ENCODE data around the gene SLC4A5.

SLC4A5 gene

GRCh38 chr2:74374509-74375205 lies 31.4 kb upstream of the SLC4A5 start:
- H3K79me2 ChIP-seq: peaks cover 66% of the 10 kb centered on the region
- TF ChIP-seq CTCF (IDR thresholded peaks at IDR 0.05): no peak
- H3K36me3 ChIP-seq (ENCODE audit: control insufficient read depth, insufficient read depth, low read length): no peaks in the 10 kb centered on the region
- no peaks in the 10 kb centered on the region for H3K9me3 ChIP-seq (ENCODE audit: control insufficient read depth, low read length)
- peak overlapping the region; percentile 76 for H3K4me2 ChIP-seq (ENCODE audit: low read length)
- H2AFZ ChIP-seq: peak overlapping the region; percentile 40
- no peaks in the 10 kb centered on the region for H3K27me3 ChIP-seq (ENCODE audit: control insufficient read depth, insufficient read depth, low read length)
- H3K4me1 ChIP-seq: peaks cover 35% of the 10 kb centered on the region
- no peak overlapping the region for H3K9ac ChIP-seq
- H3K4me3 ChIP-seq (ENCODE audit: low read depth, low read length): peak overlapping the region; percentile 54
- H3K27ac ChIP-seq: peak overlapping the region; percentile 59

GRCh38 chr2:74373985-74374384 lies 30.8 kb upstream of the SLC4A5 start:
- H3K4me1 ChIP-seq: peaks cover 29% of the 10 kb centered on the region
- no peak for TF ChIP-seq CTCF (IDR thresholded peaks at IDR 0.05)
- no peak overlapping the region for H3K9ac ChIP-seq
- H3K36me3 ChIP-seq (ENCODE audit: control insufficient read depth, insufficient read depth, low read length): no peaks in the 10 kb centered on the region
- H2AFZ ChIP-seq: peak overlapping the region; percentile 40
- H3K27ac ChIP-seq: peak overlapping the region; percentile 59
- peak overlapping the region; percentile 76 for H3K4me2 ChIP-seq (ENCODE audit: low read length)
- H3K27me3 ChIP-seq (ENCODE audit: control insufficient read depth, insufficient read depth, low read length): no peaks in the 10 kb centered on the region
- peaks cover 59% of the 10 kb centered on the region for H3K79me2 ChIP-seq
- peak overlapping the region; percentile 54 for H3K4me3 ChIP-seq (ENCODE audit: low read depth, low read length)
- no peaks in the 10 kb centered on the region for H3K9me3 ChIP-seq (ENCODE audit: control insufficient read depth, low read length)

DNA sequence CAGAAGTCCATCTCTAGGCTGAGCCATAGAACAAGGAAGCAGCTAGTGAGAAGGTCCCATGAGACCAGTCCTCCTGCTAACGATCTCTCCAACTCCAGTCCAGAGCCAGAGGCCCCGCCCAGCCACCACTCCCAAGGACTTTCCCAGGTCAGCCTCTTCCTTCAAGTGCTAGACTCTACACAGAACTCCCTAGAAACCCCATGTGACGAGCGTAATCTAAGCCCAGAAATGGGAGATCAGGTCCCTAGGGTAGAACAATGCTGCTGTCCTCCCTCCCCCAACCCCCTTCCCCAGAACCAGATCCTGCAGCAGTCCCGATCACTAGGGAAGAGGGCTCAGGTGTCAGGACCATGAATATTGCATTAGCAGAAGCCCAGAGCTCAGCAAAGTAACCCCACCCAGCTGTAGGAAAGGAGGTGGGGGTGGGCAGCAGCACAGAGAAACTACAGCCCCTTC lies 30.0 kb upstream of the SLC4A5 start:
- Histone ChIP-seq H3K9ac (no peak overlapping the region), H3K4me1 (peaks cover 26% of the 10 kb centered on the region), H3K27ac (peak overlapping the region; percentile 59), H3K79me2 (peaks cover 52% of the 10 kb centered on the region), H3K27me3 (ENCODE audit: control insufficient read depth, insufficient read depth, low read length) (no peaks in the 10 kb centered on the region), H3K9me3 (ENCODE audit: control insufficient read depth, low read length) (no peaks in the 10 kb centered on the region), H3K4me2 (ENCODE audit: low read length) (peak overlapping the region; percentile 76), H3K36me3 (ENCODE audit: control insufficient read depth, insufficient read depth, low read length) (no peaks in the 10 kb centered on the region), H2AFZ (no peak overlapping the region), H3K4me3 (ENCODE audit: low read depth, low read length) (peak overlapping the region; percentile 54)
- no peak for TF ChIP-seq CTCF (IDR thresholded peaks at IDR 0.05)

DNA sequence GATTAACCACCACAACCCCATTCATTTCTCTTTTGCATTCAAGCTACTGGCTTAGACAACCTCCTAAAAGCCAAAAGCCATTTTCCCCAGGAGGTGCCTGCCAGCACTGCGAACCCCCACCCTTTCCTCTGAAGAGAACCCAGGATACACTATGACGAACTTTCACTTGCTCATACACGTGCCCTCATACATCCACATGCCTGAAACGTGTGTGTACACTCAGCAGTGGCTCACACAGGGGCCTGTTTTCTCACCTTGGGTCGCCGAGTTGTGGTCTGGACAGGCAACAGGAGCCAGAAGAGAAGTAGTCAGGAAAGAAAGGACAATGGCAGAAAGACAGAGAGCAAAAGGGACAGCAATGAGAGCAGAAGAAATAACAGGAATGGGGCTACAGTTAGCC lies 29.5 kb upstream of the SLC4A5 start:
- H3K4me2 ChIP-seq (ENCODE audit: low read length): peak overlapping the region; percentile 76
- H3K36me3 ChIP-seq (ENCODE audit: control insufficient read depth, insufficient read depth, low read length): no peaks in the 10 kb centered on the region
- H3K4me1 ChIP-seq: peaks cover 26% of the 10 kb centered on the region
- TF ChIP-seq CTCF (IDR thresholded peaks at IDR 0.05): no peak
- no peak overlapping the region for H3K27ac ChIP-seq
- no peak overlapping the region for H3K9ac ChIP-seq
- H2AFZ ChIP-seq: no peak overlapping the region
- peaks cover 46% of the 10 kb centered on the region for H3K79me2 ChIP-seq
- H3K27me3 ChIP-seq (ENCODE audit: control insufficient read depth, insufficient read depth, low read length): no peaks in the 10 kb centered on the region
- no peak overlapping the region for H3K4me3 ChIP-seq (ENCODE audit: low read depth, low read length)
- no peaks in the 10 kb centered on the region for H3K9me3 ChIP-seq (ENCODE audit: control insufficient read depth, low read length)

GRCh38 chr2:74371421-74371820 lies 28.2 kb upstream of the SLC4A5 start:
- Histone ChIP-seq H3K4me3 (ENCODE audit: low read depth, low read length) (no peak overlapping the region), H3K9ac (no peak overlapping the region), H3K36me3 (ENCODE audit: control insufficient read depth, insufficient read depth, low read length) (no peaks in the 10 kb centered on the region)

More at GRCh38 chr2:74371421-74371820, 28.2 kb upstream of the SLC4A5 start:
- H3K79me2 ChIP-seq: peaks cover 33% of the 10 kb centered on the region
- peaks cover 26% of the 10 kb centered on the region for H3K4me1 ChIP-seq
- H2AFZ ChIP-seq: no peak overlapping the region
- no peaks in the 10 kb centered on the region for H3K9me3 ChIP-seq (ENCODE audit: control insufficient read depth, low read length)
- no peaks in the 10 kb centered on the region for H3K27me3 ChIP-seq (ENCODE audit: control insufficient read depth, insufficient read depth, low read length)
- TF ChIP-seq CTCF (IDR thresholded peaks at IDR 0.05): no peak
- no peak overlapping the region for H3K27ac ChIP-seq
- H3K4me2 ChIP-seq (ENCODE audit: low read length): no peak overlapping the region
